GM18909 (cell line): ENCODE data around the gene MGAT1.
"Not testable (repeated sequence)": the region's sequence is repeated elsewhere in the genome, so short reads cannot be mapped to it uniquely, and the experiment has no call there.

Experiments
- ATAC-seq: cut with Tn5 transposase; IDR thresholded peaks from one replicate; pipeline ENCODE4 v1.9.1; 2021; ENCODE audit warnings: mild to moderate bottlenecking; ENCODE audit not compliant: unreplicated experiment, poor library complexity

Gene MGAT1

DNA sequence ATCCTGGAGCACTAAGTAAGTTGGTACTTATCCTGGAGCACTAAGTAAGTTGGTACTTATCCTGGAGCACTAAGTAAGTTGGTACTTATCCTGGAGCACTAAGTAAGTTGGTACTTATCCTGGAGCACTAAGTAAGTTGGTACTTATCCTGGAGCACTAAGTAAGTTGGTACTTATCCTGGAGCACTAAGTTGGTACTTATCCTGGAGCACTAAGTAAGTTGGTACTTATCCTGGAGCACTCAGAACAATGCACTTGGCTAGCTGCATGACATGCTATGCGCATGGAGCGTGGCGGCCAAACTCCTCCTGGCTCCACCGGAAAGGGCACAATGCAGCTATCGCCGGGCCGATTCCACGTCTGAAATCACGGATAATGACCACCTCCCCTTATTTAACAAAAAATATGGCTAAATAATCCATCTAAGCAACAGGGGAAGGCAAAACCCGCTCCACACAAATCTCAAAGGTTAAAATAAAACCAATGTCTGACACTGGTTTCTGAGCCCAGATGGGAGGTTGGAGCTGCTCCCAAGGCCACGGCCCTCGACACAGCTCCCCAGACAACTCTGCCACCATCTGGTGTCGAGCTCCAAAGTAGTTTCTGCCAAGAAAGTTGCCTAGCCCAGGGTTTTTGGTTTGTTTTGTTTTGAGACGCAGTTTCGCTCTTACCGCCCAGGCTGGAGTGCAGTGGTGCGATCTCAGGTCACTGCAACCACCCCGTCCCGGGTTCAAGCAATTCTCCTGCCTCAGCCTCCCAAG is 13.8 kb downstream of the MGAT1 start:
- not testable (repeated sequence) for ATAC-seq

DNA sequence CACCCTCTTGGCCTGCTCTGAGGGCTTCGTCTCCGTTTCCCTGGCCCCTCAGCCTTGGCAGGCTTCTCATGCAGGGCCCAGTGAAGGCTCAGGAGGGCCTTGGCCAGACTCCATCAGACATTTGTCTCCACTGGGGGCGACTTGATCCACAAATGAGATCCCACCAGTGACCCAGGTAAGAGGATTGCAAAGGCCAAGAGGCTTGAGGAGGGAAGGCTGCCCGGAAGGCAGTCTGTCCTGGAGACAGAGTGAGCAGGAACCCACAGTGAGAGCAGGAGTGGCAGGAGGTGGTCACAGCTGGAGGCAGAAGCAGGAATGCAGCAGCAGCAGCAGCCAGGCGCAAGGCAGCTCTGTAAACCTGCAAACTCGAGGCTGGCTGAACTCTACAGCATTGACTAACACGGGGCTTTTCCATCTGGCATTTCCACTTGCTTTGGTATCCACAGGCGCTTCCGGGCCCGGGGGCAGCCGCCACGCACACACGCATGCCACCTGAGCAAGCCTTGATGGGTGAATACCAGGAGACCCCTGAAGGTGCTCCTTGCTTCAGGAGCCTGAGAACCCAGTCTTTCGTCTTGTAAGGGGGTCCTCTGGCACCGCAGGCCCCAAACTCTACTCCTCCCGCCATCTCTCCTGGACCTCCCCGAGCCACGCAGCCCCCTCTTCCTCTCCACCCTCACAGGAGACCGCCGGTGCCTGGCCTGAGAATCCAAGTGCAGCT is 14.7 kb downstream of the MGAT1 start:
- no peak for ATAC-seq

DNA sequence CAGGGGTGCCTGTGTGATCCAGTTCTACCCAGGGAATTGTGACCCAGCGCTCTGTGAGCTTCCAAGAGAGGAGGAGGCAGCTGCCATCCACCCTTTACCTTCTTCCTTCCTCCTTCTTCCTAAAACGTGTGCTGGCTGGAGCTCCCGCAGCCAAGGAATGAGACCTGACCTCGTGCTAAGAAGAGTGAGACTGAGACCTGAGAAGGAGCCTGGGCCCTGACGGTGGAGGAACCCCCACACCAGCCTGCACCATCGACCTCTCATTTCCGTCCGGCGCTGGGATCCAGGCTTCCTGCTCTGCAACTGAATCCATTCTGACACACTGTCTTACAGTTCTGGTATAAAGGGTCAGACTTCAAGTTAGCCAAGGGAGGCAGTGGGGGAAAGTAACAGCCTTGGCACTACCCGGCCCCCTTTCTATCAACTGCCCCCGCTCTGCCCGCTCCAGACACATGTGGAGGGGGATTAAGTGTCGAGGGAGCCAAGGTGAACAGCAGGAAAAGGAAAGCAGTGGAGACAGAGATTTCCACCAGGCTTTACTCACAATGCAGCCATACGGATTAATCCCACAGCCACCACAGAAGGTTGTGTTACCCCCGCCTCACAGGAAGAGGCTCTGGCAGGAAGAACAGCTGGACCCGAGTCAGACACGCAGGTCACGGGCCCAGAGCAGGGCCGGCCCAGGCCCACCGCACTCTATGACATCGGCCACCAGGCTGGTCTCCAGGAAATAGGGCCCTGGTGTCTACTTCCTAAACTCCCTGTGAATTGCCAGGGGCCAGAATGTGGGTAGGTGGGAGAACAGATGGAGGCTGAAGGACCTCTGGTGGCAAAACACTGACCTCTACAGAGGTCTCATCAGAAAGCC is 15.8 kb downstream of the MGAT1 start:
- no peak for ATAC-seq

DNA sequence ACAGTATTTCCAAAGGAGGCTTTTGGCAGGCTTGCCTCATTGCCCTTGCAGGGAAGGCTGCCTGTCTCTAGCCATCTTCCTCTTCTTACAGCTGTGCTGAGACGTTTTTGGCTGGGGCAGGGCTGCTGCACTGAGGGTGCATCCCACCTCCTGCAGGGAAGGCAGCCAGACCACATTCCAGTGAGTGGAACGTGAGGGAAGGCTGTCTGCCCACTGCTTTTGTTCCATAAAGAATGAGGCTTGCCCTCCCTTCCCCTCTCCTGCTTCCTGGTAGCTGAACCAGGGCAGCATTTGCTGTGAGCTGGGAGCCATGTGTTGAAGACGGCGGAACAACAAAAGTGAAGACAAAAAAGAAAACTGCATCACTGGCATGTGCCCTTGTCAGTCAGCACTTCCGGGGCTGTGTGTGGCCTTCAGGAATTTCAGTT is 16.8 kb downstream of the MGAT1 start:
- ATAC-seq: no peak

DNA sequence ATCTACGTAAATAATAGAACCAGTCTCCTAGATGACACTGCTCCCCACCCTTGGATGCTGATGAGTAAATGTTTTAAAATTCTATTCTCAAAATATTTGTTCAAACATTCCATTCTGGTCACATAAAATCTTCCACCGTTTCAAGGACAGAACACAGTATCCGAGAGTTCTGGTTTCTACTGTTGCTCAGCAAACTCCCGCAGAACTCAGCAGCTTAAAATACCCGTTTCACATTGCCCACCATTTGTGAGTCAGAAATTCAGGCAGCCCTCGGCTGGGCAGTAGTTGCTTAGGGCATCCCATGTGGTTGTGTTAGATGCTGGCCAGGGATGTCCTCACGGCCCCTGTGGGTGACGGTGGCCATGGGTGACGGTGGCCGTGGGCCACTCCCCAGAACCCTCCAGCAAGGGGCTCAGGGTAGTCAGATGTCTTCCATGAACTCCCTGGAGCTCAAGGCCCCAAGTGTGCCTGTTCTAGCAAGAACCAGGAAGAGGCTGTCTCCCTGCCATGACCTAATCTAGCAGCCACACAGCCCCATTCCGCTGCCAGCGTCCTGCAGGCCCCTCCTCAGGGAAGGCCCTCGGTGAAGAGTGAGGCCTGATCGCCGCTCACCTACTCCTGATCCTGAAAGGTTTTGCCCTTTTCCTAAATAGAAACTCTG is 17.4 kb downstream of the MGAT1 start:
- no peak for ATAC-seq

DNA sequence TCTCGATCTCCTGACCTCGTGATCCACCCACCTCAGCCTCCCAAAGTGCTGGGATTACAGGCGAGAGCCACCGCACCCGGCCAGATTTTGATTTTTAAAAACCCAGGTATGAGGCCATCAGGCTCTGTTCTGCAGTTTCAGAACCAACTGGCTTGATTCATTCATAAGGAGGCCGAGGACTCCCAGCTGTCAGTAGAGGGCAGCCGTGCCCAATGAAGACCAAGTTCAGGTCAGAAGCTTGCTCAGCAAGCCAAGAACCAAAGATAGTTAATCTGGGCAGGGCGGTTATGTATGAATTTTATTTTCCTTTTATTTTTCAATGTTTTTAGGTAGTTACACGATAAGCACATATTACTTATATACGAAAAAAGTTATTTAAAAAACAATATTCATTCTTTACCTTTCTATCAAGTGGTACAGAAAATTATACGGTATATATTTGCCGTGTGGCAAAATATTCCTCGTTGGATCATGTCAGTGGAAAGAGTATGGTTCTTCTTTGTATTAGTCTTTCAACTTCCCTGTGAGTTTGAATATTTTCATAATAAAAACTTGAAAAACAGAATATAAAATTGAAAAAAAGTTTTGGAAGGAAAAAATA is 18.0 kb downstream of the MGAT1 start:
- peak; percentile 56 for ATAC-seq

DNA sequence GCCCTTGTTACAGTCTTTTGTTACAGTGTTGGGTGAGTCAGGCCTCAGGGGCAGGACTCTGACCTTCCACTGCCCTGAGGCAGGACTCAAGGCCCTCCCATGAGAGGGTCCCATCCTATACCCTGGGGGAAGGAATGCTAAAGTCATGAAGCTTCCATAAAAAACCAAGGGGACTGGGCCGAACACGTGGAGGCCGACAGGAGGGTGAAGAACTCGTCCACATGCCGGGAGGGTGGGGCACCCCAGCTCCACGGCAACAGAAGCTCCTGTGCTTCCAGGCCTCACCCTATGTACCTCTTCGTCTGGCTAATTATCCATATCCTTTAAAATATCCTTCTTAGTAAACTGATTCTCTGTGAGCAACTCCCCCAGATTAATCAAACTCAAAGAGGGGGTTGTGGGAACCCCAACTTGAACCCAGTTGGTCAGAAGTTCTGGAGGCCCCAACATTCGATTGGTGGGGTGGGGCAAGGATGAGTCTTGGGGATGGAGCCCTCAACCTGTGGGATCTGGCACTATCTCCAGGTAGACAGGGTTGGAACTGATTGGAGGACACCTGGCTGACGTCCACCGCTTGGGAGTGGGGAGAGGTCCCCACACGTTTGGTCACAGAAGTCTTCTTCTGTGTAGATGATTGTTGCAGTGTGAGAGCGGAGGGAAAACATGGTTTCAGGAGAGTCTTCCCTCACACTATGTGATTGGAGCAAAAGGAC is 19.1 kb downstream of the MGAT1 start:
- no peak for ATAC-seq

DNA sequence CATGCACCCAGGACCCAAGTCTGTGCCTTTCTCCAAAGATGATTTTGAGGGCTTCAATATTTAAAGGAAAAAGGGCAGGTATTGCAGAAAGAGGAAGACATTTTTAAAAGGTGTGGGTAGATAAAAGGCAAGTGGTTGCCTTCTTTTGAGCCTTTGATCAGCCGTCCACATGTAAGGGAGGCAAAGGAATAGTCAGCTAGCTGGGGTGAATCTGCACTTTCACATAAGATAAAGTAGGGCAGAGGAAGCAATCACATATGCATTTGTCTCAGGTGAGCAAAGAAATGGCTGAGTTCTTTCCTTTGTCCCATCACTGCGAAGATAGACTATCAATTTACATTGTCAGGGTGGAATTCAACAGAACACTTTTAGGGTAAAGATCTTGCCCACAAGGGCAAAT is 19.9 kb downstream of the MGAT1 start:
- no peak for ATAC-seq

DNA sequence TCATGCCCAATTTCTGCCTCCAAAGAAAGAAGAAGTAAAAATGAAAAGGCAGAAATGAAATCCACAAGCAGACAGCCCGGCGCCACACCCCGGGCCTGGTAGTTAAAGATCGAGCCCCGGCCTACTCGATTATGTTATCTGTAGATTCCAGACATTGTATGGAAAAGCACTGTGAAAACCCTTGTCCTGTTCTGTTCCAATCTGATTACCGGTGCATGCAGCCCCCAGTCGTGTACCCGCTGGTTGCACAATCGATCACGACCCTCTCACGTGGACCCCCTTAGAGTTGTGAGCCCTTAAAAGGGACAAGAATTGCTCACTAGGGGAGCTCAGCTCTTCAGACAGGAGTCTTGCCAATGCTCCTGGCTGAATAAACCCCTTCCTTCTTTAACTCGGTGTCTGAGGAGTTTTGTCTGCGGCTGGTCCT is 20.7 kb downstream of the MGAT1 start:
- not testable (repeated sequence) for ATAC-seq

DNA sequence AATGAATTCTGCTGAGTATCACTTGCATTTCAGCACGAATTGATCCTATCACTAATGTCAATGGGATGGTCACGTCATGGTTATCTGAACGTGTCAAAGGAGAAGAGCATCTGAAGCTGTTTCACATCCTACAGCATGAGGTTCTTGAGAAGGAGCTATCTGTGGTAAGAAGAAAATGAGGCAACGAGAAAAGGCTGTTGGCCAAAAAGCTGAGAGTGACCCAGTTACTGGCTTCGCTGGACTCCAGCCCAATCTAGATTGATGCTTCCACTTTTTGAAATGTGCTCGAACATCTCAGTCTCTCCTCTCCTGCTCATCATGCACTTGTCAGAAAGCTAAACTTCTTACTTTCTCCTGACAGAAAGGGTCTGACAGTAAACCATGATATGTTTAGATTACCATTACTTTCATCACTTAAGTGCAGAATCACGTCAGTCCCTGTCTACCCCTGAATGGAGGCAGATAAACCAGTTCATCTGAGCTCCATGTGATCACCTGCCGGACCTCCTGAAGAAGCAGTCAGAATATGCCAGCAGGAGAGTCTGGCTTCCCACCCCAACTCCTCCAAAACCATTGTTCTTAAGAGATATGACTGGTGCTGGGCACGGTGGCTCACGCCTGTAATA is 22.5 kb downstream of the MGAT1 start:
- ATAC-seq: no peak

DNA sequence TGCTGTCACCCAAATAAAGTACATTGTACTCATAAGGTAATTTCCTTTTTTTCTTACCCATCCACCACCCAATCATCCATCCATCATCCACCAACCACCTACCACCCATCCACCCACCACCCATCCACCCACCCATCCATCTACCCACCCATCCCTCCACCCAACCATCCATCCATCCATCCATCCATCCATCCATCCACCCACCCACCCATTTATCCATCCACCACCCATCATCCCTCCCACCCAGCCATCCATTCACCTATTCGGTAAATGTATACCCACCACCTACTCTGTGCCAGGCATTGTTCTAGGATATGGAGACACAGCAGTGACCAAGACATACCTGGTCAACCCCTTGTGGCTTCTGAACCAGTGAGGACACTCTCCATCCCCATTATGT is 25.1 kb downstream of the MGAT1 start:
- no peak for ATAC-seq

DNA sequence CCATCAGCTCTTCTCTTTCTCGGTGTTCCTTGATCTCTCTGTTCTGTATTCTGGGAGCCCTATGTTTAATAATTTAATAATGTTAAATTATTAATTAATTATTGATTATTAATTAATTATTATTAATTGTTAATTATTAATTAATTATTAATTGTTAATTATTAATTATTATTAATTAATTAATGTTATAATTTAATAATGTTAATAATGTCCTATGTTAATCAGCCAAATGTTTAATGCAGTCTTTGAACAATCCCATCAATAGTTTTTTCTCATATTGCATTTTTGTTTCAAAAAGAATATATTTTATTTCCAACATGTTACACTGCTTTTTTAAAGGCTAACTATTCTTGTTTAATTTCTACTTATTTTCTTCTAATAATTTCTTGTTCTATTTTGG is 26.2 kb downstream of the MGAT1 start:
- no peak for ATAC-seq

DNA sequence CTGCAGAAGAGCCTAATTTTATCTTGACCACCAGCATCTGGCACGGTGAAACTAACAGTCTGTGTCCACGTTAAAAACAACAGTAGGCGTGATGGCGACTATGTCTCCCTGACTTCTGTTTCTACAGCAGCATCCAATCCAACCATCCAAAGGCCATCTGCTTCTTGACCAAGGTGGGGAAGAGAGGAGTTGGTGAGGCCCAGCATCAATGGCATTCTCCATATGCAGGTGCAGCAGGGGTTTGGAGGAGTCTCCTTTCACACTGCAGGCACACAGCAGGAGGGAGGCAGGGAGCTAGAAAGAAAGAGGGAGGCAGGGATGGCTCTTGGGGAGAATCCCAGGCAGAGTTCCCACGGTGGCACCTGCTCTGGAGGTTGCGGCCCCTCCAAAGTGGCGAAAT is 27.0 kb downstream of the MGAT1 start:
- ATAC-seq: no peak

DNA sequence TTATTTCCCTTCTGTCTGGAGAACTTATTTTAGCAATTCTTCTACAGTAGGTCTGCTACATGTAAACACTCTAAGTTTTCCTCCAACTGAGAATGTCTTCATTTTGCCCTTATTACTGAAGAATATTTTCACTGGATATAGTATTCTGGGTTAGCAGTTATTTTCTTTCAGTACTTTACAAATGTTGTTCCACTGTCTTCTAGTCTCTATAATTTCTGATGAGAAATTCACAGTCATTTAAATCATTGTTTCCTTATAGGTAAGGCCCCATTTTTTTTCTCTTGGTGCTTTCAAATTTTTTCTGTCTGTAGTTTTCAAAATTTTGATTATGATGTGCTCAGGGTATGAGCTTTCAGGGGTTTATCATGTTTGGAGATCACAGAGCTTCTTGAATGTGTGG is 30.8 kb downstream of the MGAT1 start:
- no peak for ATAC-seq

DNA sequence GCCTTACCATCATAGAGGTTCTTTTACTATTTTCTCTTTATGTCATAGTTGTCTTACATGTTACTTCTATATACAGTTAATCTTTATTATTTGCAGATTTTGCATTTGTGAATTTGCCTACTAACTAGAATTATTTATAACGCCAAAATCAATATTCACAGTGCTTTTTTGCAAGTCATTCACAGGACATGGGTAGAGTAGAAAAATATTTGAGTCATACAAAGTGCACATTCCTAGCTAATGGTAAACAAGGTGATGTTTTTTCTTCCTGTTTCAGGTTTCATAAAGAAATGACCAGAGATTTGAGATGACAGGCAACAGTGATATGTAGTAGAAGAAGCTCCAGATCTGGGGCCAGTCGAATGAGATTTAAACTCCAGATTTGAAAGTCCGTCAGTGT is 32.8 kb downstream of the MGAT1 start:
- ATAC-seq: no peak

DNA sequence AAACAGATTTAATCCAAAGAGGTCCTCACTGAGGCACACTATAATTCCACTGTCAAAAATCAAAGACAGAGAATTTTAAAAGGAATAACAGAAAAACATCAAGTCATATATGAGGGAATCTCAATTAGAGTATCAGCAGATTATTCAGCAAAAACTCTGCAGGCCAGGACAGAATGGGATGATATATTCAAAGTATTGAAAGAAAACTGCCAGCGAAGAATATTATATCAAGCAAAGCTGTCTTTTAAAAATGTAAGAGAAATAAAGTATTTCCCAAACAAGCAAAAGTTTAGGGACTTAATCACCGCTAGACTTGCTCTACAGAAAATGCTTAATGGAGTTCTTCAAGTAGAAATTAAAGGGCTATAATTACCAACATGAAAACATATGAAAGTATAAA is 47.0 kb downstream of the MGAT1 start:
- no peak for ATAC-seq

DNA sequence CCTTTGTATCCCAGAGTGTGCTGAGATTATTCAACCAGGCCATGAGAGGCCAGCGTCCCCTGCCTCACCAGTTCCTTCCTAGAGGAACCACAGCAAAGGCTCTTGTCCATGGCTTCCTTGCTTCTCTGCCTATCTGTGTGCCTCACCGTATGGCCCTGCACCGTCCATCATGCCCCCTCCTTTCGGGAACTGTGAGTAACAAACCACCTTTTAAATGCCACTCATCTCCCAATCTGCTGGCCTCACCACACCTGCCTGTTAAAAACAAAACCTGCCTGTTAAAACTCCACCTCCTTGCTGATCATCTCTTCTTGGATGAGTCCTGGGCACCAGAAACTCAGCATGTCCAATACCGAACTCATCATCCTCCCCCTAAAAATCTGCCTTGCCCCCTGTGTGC is 58.4 kb downstream of the MGAT1 start:
- ATAC-seq: no peak

DNA sequence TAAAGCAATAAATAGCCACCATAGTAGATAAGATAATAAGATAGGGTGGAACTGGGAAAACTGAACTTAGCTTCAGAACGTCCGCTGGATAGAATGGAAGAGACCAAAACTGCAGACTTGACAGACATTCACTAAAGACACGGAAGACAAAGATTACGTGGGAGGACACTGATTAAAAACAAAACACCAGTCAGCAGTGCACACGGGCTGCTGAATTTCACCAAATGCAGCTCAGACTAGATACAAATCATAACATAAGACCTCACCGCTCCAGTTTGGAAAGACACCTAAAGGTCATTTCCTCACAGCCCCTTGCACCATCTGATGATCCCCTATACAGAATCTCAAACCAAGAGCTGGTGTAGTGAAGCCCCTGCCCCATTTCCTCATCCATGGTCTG is 59.9 kb downstream of the MGAT1 start:
- ATAC-seq: no peak

DNA sequence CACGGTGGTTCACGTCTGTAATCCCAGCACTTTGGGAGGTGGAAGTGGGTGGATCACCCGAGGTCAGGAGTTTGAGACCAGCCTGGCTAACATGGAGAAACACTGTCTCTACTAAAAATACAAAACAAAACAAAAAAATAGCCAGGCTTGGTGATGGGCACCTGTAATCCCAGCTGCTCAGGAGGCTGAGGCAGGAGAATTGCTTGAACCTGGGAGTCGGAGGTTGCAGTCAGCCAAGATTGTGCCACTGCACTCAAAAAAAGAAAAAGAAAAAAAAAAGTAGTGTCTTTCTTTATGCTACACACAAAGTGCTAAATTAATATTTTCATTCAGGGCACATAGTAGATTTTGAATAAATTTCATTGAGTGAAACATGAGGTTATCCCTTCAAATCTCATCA is 61.7 kb downstream of the MGAT1 start:
- not testable (repeated sequence) for ATAC-seq
